HEK293T (cell line): ENCODE data around the gene LONP2.

ENCODE experiments used
- BHLHE40 ChIP-seq: fragments of 450-650 bp; IDR thresholded peaks from 2 replicates; pipeline ENCODE4 v1.6.1; 2016; ENCODE audit warnings: mild to moderate bottlenecking, moderate library complexity, borderline replicate concordance
- FOXA1 ChIP-seq: fragments of 450-650 bp; IDR thresholded peaks from 2 replicates; pipeline ENCODE4 v1.6.1; 2016; ENCODE audit warnings: mild to moderate bottlenecking
- FOXK2 ChIP-seq: fragments of 450-650 bp; IDR thresholded peaks from 2 replicates; pipeline ENCODE4 v1.6.1; 2016; ENCODE audit warnings: mild to moderate bottlenecking
- FOXM1 ChIP-seq: fragments of 450-650 bp; IDR thresholded peaks from 2 replicates; pipeline ENCODE4 v1.6.1; 2017; ENCODE audit warnings: mild to moderate bottlenecking, borderline replicate concordance
- HDGF ChIP-seq: fragments of 450-650 bp; IDR thresholded peaks from 2 replicates; pipeline ENCODE4 v1.6.1; 2017; ENCODE audit warnings: antibody characterized with exemption, borderline replicate concordance
- NFRKB ChIP-seq: fragments of 450-650 bp; IDR thresholded peaks from 2 replicates; pipeline ENCODE4 v1.6.1; 2016; ENCODE audit warnings: mild to moderate bottlenecking, moderate library complexity
- PKNOX1 ChIP-seq: fragments of 450-650 bp; IDR thresholded peaks from 2 replicates; pipeline ENCODE4 v1.6.1; 2016
- SP1 ChIP-seq: fragments of 450-650 bp; IDR thresholded peaks from 2 replicates; pipeline ENCODE4 v1.6.1; 2017

- no peak for TF ChIP-seq HDGF
- no peak for TF ChIP-seq PKNOX1
- TF ChIP-seq BHLHE40 = no peak
- no peak for TF ChIP-seq FOXM1
- TF ChIP-seq NFRKB = no peak
- TF ChIP-seq FOXK2 = no peak
- TF ChIP-seq SP1 = no peak
- no peak for TF ChIP-seq FOXA1
Observed at GRCh38 chr16:48204825-48205151, 39.3 kb upstream of the LONP2 start.
